Measurements from ENCODE around the gene ZNF77. TPM values are rescaled to one million over a fixed set of nuclear protein-coding genes. Genes with fewer than 3 reads are reported as not detected.
"Not testable (repeated sequence)": the region's sequence is repeated elsewhere in the genome, so short reads cannot be mapped to it uniquely, and the experiment has no call there.

ZNF77 gene
- total RNA-seq, 1 experiment from 2014 or later, result 5.9 TPM

DNA sequence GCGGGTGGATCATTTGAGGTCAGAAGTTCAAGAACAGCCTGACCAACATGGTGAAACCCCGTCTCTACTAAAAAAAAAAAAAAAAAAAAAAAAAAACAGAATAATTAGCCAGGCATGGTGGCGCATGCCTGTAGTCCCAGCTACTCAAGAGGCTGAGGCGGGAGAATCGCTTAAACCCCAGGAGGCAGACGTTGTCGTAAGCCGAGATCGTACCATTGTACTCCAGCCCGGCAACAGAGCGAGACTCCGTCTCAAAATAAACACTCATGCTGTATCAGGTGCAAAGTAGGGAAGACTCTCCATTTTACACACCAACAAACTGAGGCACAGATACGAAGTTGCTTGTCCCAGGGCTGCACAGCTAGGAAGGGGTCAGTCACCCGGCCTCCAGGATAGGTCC, 48.2 kb upstream of the ZNF77 start:
- TF ChIP-seq, protein P1, sequence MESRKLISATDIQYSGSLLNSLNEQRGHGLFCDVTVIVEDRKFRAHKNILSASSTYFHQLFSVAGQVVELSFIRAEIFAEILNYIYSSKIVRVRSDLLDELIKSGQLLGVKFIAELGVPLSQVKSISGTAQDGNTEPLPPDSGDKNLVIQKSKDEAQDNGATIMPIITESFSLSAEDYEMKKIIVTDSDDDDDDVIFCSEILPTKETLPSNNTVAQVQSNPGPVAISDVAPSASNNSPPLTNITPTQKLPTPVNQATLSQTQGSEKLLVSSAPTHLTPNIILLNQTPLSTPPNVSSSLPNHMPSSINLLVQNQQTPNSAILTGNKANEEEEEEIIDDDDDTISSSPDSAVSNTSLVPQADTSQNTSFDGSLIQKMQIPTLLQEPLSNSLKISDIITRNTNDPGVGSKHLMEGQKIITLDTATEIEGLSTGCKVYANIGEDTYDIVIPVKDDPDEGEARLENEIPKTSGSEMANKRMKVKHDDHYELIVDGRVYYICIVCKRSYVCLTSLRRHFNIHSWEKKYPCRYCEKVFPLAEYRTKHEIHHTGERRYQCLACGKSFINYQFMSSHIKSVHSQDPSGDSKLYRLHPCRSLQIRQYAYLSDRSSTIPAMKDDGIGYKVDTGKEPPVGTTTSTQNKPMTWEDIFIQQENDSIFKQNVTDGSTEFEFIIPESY (IDR thresholded peaks at IDR 0.05; ENCODE audit: extremely low read depth, insufficient replicate concordance, low read length), result no peak
- POLR2A ChIA-PET, result no interaction called here
- CTCF ChIA-PET, result no interaction called here
- Histone ChIP-seq H3K9me3 (ENCODE audit: control insufficient read depth in 1 of 2, insufficient read depth in 1 of 2, low read depth in 1 of 2, low read length in 2 of 2) (no peaks in the 10 kb centered on the region), H3K27ac (ENCODE audit: low read depth, low read length) (no peak overlapping the region), H3K79me2 (ENCODE audit: insufficient read depth, low read length) (no peaks in the 10 kb centered on the region), H3K27me3 (ENCODE audit: insufficient read depth, low read length) (no peaks in the 10 kb centered on the region), H3K4me2 (ENCODE audit: low read length) (no peak overlapping the region), H2AFZ (ENCODE audit: low read depth, low read length, poor library complexity, severe bottlenecking) (no peak overlapping the region), H3K9ac (ENCODE audit: low read length) (no peak overlapping the region), H3K36me3 (ENCODE audit: control insufficient read depth in 1 of 2, insufficient read depth in 2 of 2, low read length in 2 of 2) (no peaks in the 10 kb centered on the region), H4K20me1 (ENCODE audit: insufficient read depth) (no peaks in the 10 kb centered on the region), H3K9me2 (ENCODE audit: insufficient read depth) (no peaks in the 10 kb centered on the region), H3K4me3 (replicated peaks in 1 of 2; ENCODE audit: low read depth in 1 of 2, low read length in 2 of 2) (no peak overlapping the region), H3K4me1 (ENCODE audit: control insufficient read depth in 1 of 2, insufficient read depth in 2 of 2, low read length in 2 of 2) (no peaks in the 10 kb centered on the region)
- no TSS peak for BruUV-seq (replicated peaks)
- RAD21 ChIA-PET (ENCODE audit: low non-redundant PET in 1 of 2, low total read pairs in 2 of 2, uncharacterized antibody in 2 of 2, unreplicated experiment in 2 of 2), result no interaction called here
- ATAC-seq (no peak), DNase-seq (ENCODE audit: low read depth, low spot score) (no peak)
- intact Hi-C loops (cut with micrococcal nuclease), result no loop called here

DNA sequence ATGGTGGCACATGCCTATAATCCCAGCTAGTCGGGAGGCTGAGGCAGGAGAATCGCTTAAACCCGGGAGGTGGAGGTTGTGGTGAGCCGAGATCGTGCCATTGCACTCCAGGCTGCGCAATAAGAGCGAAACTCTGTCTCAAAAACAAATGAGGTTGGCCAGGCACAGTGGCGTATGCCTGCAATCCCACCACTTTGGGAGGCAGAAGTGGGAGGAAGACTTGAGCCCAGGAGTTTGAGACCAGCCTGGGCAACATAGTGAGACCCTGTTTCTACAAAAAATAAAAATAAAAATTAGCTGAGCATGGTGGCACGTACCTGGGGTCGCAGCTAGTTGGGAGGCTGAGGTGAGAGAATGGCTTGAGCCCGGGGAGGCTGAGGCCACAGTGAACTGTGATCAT, 47.6 kb upstream of the ZNF77 start:
- H3K36me3 ChIP-seq (ENCODE audit: control insufficient read depth in 1 of 2, insufficient read depth in 2 of 2, low read length in 2 of 2); H3K9ac ChIP-seq (ENCODE audit: low read length); H3K4me2 ChIP-seq (ENCODE audit: low read length); H3K9me3 ChIP-seq (ENCODE audit: control insufficient read depth in 1 of 2, insufficient read depth in 1 of 2, low read depth in 1 of 2, low read length in 2 of 2); H3K9me2 ChIP-seq (ENCODE audit: insufficient read depth); DNase-seq (ENCODE audit: low read depth, low spot score); POLR2A ChIA-PET; H3K27ac ChIP-seq (ENCODE audit: low read depth, low read length); H3K79me2 ChIP-seq (ENCODE audit: insufficient read depth, low read length); H3K27me3 ChIP-seq (ENCODE audit: insufficient read depth, low read length); intact Hi-C loops (cut with micrococcal nuclease); ATAC-seq; BruUV-seq (replicated peaks); RAD21 ChIA-PET (ENCODE audit: low non-redundant PET in 1 of 2, low total read pairs in 2 of 2, uncharacterized antibody in 2 of 2, unreplicated experiment in 2 of 2); CTCF ChIA-PET; H4K20me1 ChIP-seq (ENCODE audit: insufficient read depth); H2AFZ ChIP-seq (ENCODE audit: low read depth, low read length, poor library complexity, severe bottlenecking); H3K4me1 ChIP-seq (ENCODE audit: control insufficient read depth in 1 of 2, insufficient read depth in 2 of 2, low read length in 2 of 2); H3K4me3 ChIP-seq (replicated peaks in 1 of 2; ENCODE audit: low read depth in 1 of 2, low read length in 2 of 2): not testable (repeated sequence)

All from HCT116 (cell line).